ENCODE results near the gene HIVEP2.
"Not testable (repeated sequence)": the region's sequence is repeated elsewhere in the genome, so short reads cannot be mapped to it uniquely, and the experiment has no call there.

HIVEP2 gene

GRCh38 chr6:142945049-142945445 is at the start of gene HIVEP2:
HIVEP2 (minus strand) TSS chr6:142945176; CDS start chr6:142774738, 170,438 bp downstream.
- DNase-seq (ENCODE audit: low read depth), result no peak

- no peak for DNase-seq (ENCODE audit: low read depth)
Observed at GRCh38 chr6:142993977-142994376, 49.0 kb upstream of the HIVEP2 start.

GRCh38 chr6:142987490-142987889 is 42.5 kb upstream of the HIVEP2 start:
- DNase-seq (ENCODE audit: low read depth), result no peak

GRCh38 chr6:142985281-142985680 is 40.3 kb upstream of the HIVEP2 start:
- no peak for DNase-seq (ENCODE audit: low read depth)

GRCh38 chr6:142984386-142984785 is 39.4 kb upstream of the HIVEP2 start:
- no peak for DNase-seq (ENCODE audit: low read depth)

GRCh38 chr6:142975365-142975764 is 30.4 kb upstream of the HIVEP2 start:
- DNase-seq (ENCODE audit: low read depth), result no peak

- not testable (repeated sequence) for DNase-seq (ENCODE audit: low read depth)
Observed at GRCh38 chr6:142970941-142971340, 26.0 kb upstream of the HIVEP2 start.

- no peak for DNase-seq (ENCODE audit: low read depth)
Observed at GRCh38 chr6:142968601-142969000, 23.6 kb upstream of the HIVEP2 start.

- DNase-seq (ENCODE audit: low read depth), result no peak
Observed at GRCh38 chr6:142966294-142966693, 21.3 kb upstream of the HIVEP2 start.

GRCh38 chr6:142965164-142965563 is 20.2 kb upstream of the HIVEP2 start:
- DNase-seq (ENCODE audit: low read depth), result no peak

- DNase-seq (ENCODE audit: low read depth), result no peak
Observed at GRCh38 chr6:142960098-142960497, 15.1 kb upstream of the HIVEP2 start.

GRCh38 chr6:142958343-142958742 is 13.4 kb upstream of the HIVEP2 start:
- DNase-seq (ENCODE audit: low read depth), result no peak

- DNase-seq (ENCODE audit: low read depth), result no peak
Observed at GRCh38 chr6:142956726-142957125, 11.8 kb upstream of the HIVEP2 start.

- no peak for DNase-seq (ENCODE audit: low read depth)
Observed at GRCh38 chr6:142954844-142955243, 9.9 kb upstream of the HIVEP2 start.

- no peak for DNase-seq (ENCODE audit: low read depth)
Observed at GRCh38 chr6:142953373-142954273, 8.6 kb upstream of the HIVEP2 start.

GRCh38 chr6:142952614-142953013 is 7.6 kb upstream of the HIVEP2 start:
- DNase-seq (ENCODE audit: low read depth), result no peak

GRCh38 chr6:142950291-142950690 is 5.3 kb upstream of the HIVEP2 start:
- DNase-seq (ENCODE audit: low read depth), result no peak

- no peak for DNase-seq (ENCODE audit: low read depth)
Observed at GRCh38 chr6:142947714-142948480, 2.9 kb upstream of the HIVEP2 start.

- DNase-seq (ENCODE audit: low read depth), result no peak
Observed at GRCh38 chr6:142946924-142947713, 2.1 kb upstream of the HIVEP2 start.

GRCh38 chr6:142946181-142946923 is 1.4 kb upstream of the HIVEP2 start:
- peak; percentile 95 for DNase-seq (ENCODE audit: low read depth)

GRCh38 chr6:142945446-142946180 is 637 bp upstream of the HIVEP2 start:
- DNase-seq (ENCODE audit: low read depth), result no peak
